Stimulated activated CD8-positive, alpha-beta memory T cell treated with anti-CD3 and anti-CD28 coated beads, Interleukin-4, amount 100 ng/mL, for 24 hours (primary cell): ENCODE measurements around the gene TOPAZ1.
A peak's percentile ranks its signal among the peaks of the same experiment; 100 is the strongest.

Source experiments
- DNase-seq: peaks from one replicate; pipeline ENCODE4 v3.0.0-alpha.2; 2020; ENCODE audit warnings: low read depth

The TOPAZ1 gene

DNA sequence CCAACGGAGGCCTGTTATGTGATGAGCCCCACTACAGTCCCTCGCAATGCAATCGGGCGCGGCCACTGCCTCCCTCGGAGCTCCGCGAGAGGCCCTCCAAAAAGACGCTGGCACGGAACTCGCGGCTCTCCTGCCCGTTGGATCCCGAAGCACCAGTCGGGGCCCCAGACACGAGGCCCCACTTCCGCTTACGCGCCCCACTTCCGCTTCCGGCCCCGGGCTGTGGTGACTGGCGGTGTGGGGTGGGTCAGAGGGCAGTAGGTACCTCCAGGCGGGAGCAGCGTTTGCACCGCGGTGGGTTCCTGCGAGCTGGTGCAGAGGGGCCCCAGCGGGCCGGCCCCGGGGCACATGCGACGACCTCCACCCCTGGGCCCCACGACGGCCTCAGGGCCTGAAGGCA is at the start of gene TOPAZ1:
Gene TOPAZ1, plus strand, starts transcription at position 181 of the 400 bp plus-strand sequence. Its CDS starts 168 bp downstream, at position 349.
- no peak for DNase-seq

GRCh38 chr3:44198284-44199269 is 43.1 kb upstream of the TOPAZ1 start:
- DNase-seq = peak; percentile 45

DNA sequence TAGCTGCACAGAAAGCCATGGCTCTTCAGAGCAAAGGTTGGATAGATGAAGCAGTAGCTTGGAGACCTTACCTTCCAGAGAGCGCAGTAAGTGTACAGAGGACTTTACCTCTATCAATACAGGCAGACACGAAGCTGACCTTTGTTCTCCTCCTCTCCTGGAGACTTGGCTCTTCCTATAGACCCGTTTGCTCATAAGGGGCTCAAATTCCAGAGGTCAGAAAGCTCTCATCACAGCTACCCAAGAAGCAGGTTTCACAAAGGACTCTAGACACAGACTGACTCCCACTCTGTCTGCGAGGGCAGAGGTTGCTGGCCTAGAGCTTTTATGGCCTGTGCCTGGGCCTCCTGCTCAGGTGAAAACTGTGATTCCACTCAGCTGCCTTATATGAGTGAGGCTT is 35.4 kb upstream of the TOPAZ1 start:
- no peak for DNase-seq

DNA sequence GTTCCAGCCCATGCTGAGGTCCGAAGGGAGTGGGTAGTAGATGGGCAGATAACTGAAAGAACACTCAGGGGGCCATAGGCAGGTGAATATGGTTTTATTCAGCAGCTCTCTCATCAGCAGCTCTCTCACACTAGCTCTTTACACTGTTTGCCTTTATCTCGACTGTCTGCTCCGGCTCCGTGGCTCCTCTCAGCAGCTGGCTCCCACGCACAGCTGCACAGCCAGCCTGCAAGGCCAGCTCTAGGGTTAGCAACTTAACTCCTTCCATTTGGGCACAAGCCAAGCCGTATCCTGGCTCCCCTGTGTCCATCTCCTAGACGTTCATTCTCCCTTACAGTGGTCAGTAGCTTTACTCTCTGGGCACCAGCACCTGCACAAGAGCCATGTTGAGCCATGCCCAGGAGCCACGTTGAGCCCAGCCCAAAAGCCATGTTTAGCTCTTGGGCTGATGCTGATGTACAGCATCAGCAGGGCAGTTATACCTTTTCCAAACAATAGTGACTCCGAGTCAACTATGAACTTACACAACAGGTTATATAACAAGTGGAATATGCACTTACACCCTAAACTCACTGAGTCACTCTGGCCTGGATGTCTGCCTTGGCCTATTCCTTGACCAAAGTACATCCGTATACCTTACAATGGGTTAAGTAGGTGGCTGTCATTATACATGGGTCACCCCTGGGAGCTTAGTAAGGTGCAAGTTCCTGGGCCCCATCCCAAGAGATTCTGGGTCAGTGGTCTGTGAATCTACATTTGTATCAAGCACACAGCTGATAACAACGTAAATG is 34.6 kb upstream of the TOPAZ1 start:
- no peak for DNase-seq

DNA sequence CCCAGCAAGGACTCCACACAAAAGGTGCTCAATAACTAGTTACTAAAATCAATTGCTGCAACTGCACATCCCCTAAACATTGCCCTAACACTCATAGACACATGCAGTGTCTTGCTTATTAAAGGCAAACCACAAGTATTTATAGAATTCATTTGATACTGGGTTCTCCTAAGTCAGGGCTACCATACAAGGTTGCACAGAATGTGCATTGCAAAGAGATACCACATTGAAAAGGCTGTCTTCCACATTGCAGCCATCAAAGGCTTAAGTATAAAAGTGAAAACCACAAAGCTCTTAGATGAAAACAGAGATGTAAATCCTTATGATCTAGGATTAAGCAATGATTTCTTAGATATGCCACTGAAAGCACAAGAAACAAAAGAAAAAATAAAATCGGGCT is 33.6 kb upstream of the TOPAZ1 start:
- no peak for DNase-seq

GRCh38 chr3:44208568-44208967 is 33.1 kb upstream of the TOPAZ1 start:
- DNase-seq = no peak

DNA sequence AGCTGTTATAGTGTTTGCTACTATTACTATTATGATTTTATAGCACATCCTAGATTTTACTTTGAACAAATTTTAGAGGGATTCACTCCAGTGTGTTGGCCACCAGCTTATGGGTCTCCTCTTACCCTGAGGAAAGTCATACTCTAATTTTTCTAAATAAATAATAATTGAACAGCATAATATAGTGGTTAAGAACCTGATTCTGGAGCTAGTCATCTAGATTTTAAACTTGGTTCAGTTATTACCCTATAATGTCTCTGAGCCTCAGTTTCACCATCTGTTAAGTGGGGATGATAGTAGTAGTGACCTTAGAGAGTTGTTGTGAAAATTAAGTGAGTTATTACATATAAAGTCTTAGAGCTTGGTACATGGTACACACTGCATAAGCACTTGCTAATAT is 30.7 kb upstream of the TOPAZ1 start:
- no peak for DNase-seq

DNA sequence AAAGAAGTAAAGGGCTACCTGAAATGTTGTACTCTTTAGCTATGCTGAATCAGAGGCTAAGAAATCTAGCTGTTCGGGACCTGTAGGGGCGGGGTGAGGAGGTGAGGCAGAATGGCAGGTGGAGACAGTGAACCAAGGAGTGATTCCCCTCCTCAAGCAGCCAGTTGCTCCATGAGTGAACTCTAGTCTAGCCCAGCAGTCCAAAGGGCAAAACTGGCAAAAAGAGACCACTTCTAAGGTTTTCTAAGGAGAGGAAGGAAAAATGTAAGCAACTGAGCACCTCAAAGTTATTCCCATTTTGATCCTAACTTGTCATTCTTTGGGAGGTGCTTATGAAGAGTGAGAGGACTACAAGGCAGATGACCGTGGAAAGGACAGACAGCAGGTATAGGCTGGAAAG is 19.3 kb upstream of the TOPAZ1 start:
- no peak for DNase-seq

GRCh38 chr3:44223299-44223698 is 18.4 kb upstream of the TOPAZ1 start:
- DNase-seq = no peak

GRCh38 chr3:44224131-44224530 is 17.6 kb upstream of the TOPAZ1 start:
- DNase-seq = no peak

- DNase-seq = no peak
Measured at GRCh38 chr3:44226573-44226972, 15.1 kb upstream of the TOPAZ1 start.

GRCh38 chr3:44227632-44228031 is 14.1 kb upstream of the TOPAZ1 start:
- no peak for DNase-seq

GRCh38 chr3:44228900-44229299 is 12.8 kb upstream of the TOPAZ1 start:
- DNase-seq = no peak

DNA sequence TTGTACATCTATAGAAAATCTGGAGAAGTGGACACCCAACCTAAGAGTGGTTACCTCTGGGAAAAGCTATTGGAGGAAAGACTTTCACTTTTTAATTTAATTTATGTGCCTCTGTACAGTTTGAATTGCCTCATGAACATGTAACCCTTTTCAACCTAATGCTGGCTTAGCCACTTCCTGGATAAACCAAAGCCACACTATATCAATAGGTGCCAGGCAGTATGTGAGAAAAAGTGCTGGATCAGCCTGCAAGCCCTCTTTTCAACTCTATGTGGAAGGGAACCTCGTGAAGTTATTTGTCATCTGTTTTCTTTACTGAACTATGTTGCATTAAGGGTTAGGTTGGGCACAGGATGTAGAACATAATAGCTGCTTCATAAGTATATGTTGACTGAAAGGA is 9.3 kb upstream of the TOPAZ1 start:
- DNase-seq = no peak

DNA sequence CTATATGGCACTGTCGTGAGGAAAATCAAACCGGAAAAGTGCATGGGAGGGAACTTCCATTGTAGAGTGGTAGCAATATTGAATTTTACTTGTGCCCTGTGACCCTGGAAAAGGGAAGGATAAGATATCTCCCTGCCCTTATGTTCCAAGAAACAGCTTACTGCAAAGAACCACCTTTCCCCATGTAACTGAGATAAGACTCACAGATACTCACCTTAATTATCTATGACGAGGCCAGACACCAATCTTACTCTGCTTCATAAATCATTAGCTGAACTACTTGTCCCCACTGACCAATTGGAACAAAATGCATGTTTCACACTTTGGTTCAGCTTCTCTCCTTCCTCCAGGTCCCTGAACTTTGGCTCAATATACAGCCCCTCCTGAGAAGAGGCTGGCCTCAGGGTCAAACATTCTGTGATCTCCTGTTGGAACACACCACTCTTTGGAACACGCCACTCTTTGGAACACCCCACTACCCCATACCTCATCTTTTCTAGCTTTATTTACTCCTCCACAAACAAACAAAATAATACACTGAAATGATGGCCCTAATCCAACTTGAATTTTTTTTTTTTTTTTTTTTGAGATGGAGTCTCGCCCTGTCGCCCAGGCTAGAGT is 6.9 kb upstream of the TOPAZ1 start:
- no peak for DNase-seq

GRCh38 chr3:44235604-44236484 is 5.8 kb upstream of the TOPAZ1 start:
- peak; percentile 10 for DNase-seq

- DNase-seq = no peak
Measured at GRCh38 chr3:44236485-44236908, 5.2 kb upstream of the TOPAZ1 start.

GRCh38 chr3:44237161-44237560 is 4.5 kb upstream of the TOPAZ1 start:
- DNase-seq = no peak

DNA sequence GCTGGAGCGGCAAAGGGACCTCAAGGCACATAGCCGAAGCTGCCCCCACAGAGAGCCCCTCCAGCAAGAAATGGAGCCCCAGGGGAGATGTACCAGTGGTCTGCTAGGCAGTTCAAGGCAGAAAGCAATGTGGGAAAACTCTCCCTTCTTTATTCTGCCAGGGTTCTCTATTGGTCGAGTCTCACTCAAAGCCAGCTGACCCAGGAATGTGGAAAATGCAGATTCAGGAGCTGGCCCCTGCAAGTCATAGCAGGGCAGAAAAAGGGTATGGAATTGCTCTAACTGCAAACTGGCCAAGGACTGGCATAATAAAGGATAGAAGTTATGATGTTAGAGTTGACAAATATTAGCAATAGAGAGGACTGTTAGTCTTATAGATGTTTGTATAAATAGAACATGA is 4.0 kb upstream of the TOPAZ1 start:
- no peak for DNase-seq

- no peak for DNase-seq
Measured at GRCh38 chr3:44238889-44239288, 2.8 kb upstream of the TOPAZ1 start.

- DNase-seq = no peak
Measured at GRCh38 chr3:44240061-44240460, 1.6 kb upstream of the TOPAZ1 start.

- DNase-seq = no peak
Measured at GRCh38 chr3:44242721-44243120, 1.0 kb downstream of the TOPAZ1 start.
